Fibroblast of lung (primary cell): ENCODE results near the gene TPGS2.

ENCODE experiments used
- CTCF ChIP-seq, 2 donors: IDR thresholded peaks in 1 of 2; conservative IDR thresholded peaks in 1 of 2; 1 replicate in 1 of 2; 2 replicates in 1 of 2; pipeline ENCODE4 v1.5.1; 2011 to 2012; ENCODE audit warnings: low read length in 2 of 2, control low read depth in 1 of 2, inconsistent platforms in 1 of 2, low read depth in 1 of 2, mild to moderate bottlenecking in 1 of 2
- EZH2 ChIP-seq: IDR thresholded peaks from 2 replicates; pipeline ENCODE4 v1.5.1; 2012; ENCODE audit warnings: low read length, control low read depth, mild to moderate bottlenecking; ENCODE audit errors: missing control alignments

GRCh38 chr18:36744261-36744876 is 84.4 kb downstream of the TPGS2 start:
- TF ChIP-seq CTCF (conservative IDR thresholded peaks at IDR 0.05 in 1 of 2, IDR thresholded peaks at IDR 0.05 in 1 of 2; ENCODE audit: low read depth in 1 of 2, low read length in 2 of 2) (no peak), EZH2 (no peak)
